NCI-H1105 (cell line): ENCODE results near the gene EPHB2.

ENCODE experiments used
- DNase-seq: peaks from one replicate; lab custom pipeline; 2025; lab: John Stamatoyannopoulos, UW

The EPHB2 gene

GRCh38 chr1:22883406-22883805 is 172.8 kb downstream of the EPHB2 start:
- no peak for DNase-seq

- DNase-seq, result no peak
Measured at GRCh38 chr1:22884806-22885530, 174.3 kb downstream of the EPHB2 start.

- DNase-seq, result no peak
Measured at GRCh38 chr1:22886211-22886610, 175.6 kb downstream of the EPHB2 start.

GRCh38 chr1:22887491-22887890 is 176.9 kb downstream of the EPHB2 start:
- DNase-seq, result no peak

GRCh38 chr1:22888320-22889075 is 177.9 kb downstream of the EPHB2 start:
- no peak for DNase-seq

- peak; percentile 8 for DNase-seq
Measured at GRCh38 chr1:22889213-22889827, 178.7 kb downstream of the EPHB2 start.

- no peak for DNase-seq
Measured at GRCh38 chr1:22892789-22893188, 182.2 kb downstream of the EPHB2 start.

- no peak for DNase-seq
Measured at GRCh38 chr1:22893292-22893691, 182.7 kb downstream of the EPHB2 start.

- DNase-seq, result no peak
Measured at GRCh38 chr1:22895357-22895756, 184.7 kb downstream of the EPHB2 start.

GRCh38 chr1:22896184-22896583 is 185.5 kb downstream of the EPHB2 start:
- DNase-seq, result no peak

GRCh38 chr1:22900451-22900850 is 189.8 kb downstream of the EPHB2 start:
- no peak for DNase-seq

GRCh38 chr1:22903113-22903512 is 192.5 kb downstream of the EPHB2 start:
- no peak for DNase-seq

GRCh38 chr1:22906968-22907367 is 196.3 kb downstream of the EPHB2 start:
- DNase-seq, result no peak

GRCh38 chr1:22907528-22907927 is 196.9 kb downstream of the EPHB2 start:
- no peak for DNase-seq

- no peak for DNase-seq
Measured at GRCh38 chr1:22908880-22909426, 198.3 kb downstream of the EPHB2 start.

- DNase-seq, result no peak
Measured at GRCh38 chr1:22910286-22910685, 199.6 kb downstream of the EPHB2 start.

- DNase-seq, result no peak
Measured at GRCh38 chr1:22910986-22911651, 200.5 kb downstream of the EPHB2 start.

GRCh38 chr1:22912311-22912710 is 201.7 kb downstream of the EPHB2 start:
- no peak for DNase-seq

- DNase-seq, result no peak
Measured at GRCh38 chr1:22913421-22914141, 202.9 kb downstream of the EPHB2 start.

GRCh38 chr1:22914156-22914555 is 203.5 kb downstream of the EPHB2 start:
- no peak for DNase-seq

- no peak for DNase-seq
Measured at GRCh38 chr1:22914633-22915217, 204.1 kb downstream of the EPHB2 start.
